ENCODE measurements around the gene NELFB. TPM values are rescaled to one million over a fixed set of nuclear protein-coding genes. Genes with fewer than 3 reads are reported as not detected.

The NELFB gene
- total and polyA plus RNA-seq, 9 of the 15 experiments (the other 6 are each of a cell fraction or from before 2014, with no cell fraction given) = 0.24 to 84.0 (median 29.7) TPM

- TF ChIP-seq RREB1 (CRISPR knock-in tag; IDR thresholded peaks at IDR 0.05) (no peak), DACH1 (IDR thresholded peaks at IDR 0.05; ENCODE audit: partially characterized antibody) (no peak), NR3C1 (CRISPR knock-in tag; IDR thresholded peaks at IDR 0.05) (no peak), HMG20A (CRISPR knock-in tag; conservative IDR thresholded peaks at IDR 0.05) (no peak), STAT6 (CRISPR knock-in tag; IDR thresholded peaks at IDR 0.05) (no peak), ZBTB2 (IDR thresholded peaks at IDR 0.05) (no peak), SMAD4 (CRISPR knock-in tag; conservative IDR thresholded peaks at IDR 0.05) (no peak), HDAC8 (tag; IDR thresholded peaks at IDR 0.05) (no peak), PATZ1 (CRISPR knock-in tag; IDR thresholded peaks at IDR 0.05; ENCODE audit: borderline replicate concordance) (no peak), ZNF512 (tag; IDR thresholded peaks at IDR 0.05) (no peak), GTF2E2 (tag; IDR thresholded peaks at IDR 0.05) (no peak), SMC3 (conservative IDR thresholded peaks at IDR 0.05; ENCODE audit: insufficient read depth, low read depth, low read length) (no peak), LEF1 (IDR thresholded peaks at IDR 0.05) (no peak; the same call in 1 of the 2 replicates)
These were observed 21.6 kb downstream of the NELFB start (continued) for GRCh38 chr9:137276473-137277328.
